Spleen (tissue), 11 donors: ENCODE results near the gene ZNF518B. TPM values are rescaled to one million over a fixed set of nuclear protein-coding genes. Genes with fewer than 3 reads are reported as not detected.

Experiments used
- DNase-seq: peaks from one replicate; pipeline ENCODE4 v3.0.0-alpha.2; 2020
- H3K27ac ChIP-seq, 8 donors: fragments of 200-600 bp; sonication (generic) in 7 of 8; 1 replicate in 4 of 8; 2 replicates in 4 of 8; pipeline versions ENCODE4 v1.5.0 to v1.8.0; 2016 to 2021; ENCODE audit warnings: inconsistent platforms in 4 of 8, mild to moderate bottlenecking in 4 of 8, moderate library complexity in 1 of 8
- H3K27me3 ChIP-seq, 7 donors: fragments of 200-600 bp; sonication (generic) in 6 of 7; replicated peaks in 1 of 7; 1 replicate in 4 of 7; 2 replicates in 3 of 7; pipeline versions ENCODE4 v1.5.0 to v1.8.0; 2016 to 2021; ENCODE audit warnings: inconsistent platforms in 3 of 7, mild to moderate bottlenecking in 1 of 7
- H3K36me3 ChIP-seq, 6 donors: fragments of 200-600 bp; sonication (generic) in 5 of 6; 1 replicate in 4 of 6; 2 replicates in 2 of 6; pipeline versions ENCODE4 v1.5.0 to v1.8.0; 2016 to 2021; ENCODE audit warnings: inconsistent platforms in 2 of 6
- H3K4me1 ChIP-seq, 6 donors: fragments of 200-600 bp; sonication (generic) in 5 of 6; 1 replicate in 3 of 6; 2 replicates in 3 of 6; pipeline versions ENCODE4 v1.5.0 to v1.8.0; 2016 to 2021; ENCODE audit warnings: inconsistent platforms in 3 of 6
- H3K4me3 ChIP-seq, 8 donors: fragments of 200-600 bp; sonication (generic) in 7 of 8; 1 replicate in 4 of 8; 2 replicates in 4 of 8; pipeline versions ENCODE4 v1.5.0 to v1.8.0; 2016 to 2021; ENCODE audit warnings: inconsistent platforms in 4 of 8, mild to moderate bottlenecking in 4 of 8, moderate library complexity in 2 of 8
- H3K9me3 ChIP-seq, 8 donors: fragments of 200-600 bp; sonication (generic) in 7 of 8; 1 replicate in 4 of 8; 2 replicates in 4 of 8; pipeline versions ENCODE4 v1.5.0 to v1.8.0; 2016 to 2021; ENCODE audit warnings: inconsistent platforms in 4 of 8
- CTCF ChIP-seq, 11 experiments: fragments of 200-600 bp in 7 of 11; fragments of 450-650 bp in 4 of 11; sonication (generic) in 4 of 11; IDR thresholded peaks in 8 of 11; conservative IDR thresholded peaks in 3 of 11; 1 replicate in 7 of 11; 2 replicates in 4 of 11; pipeline versions ENCODE4 v1.4.0 to v1.8.0; 2016 to 2021; ENCODE audit warnings: antibody characterized with exemption in 11 of 11, inconsistent platforms in 4 of 11, mild to moderate bottlenecking in 1 of 11
- POLR2A ChIP-seq, 3 donors: fragments of 450-650 bp; IDR thresholded peaks; one replicate each; pipeline ENCODE4 v1.5.1; 2017; ENCODE audit warnings: antibody characterized with exemption in 3 of 3, mild to moderate bottlenecking in 1 of 3
- POLR2AphosphoS5 ChIP-seq, 3 donors: sonication (generic); formaldehyde crosslinking; IDR thresholded peaks; one replicate each; pipeline ENCODE4 v1.5.1; 2017; ENCODE audit warnings: antibody characterized with exemption in 3 of 3
- WGBS, 5 donors: extraction: QIAGEN DNeasy Blood & Tissue Kit in 3 of 5; methylation state at CpG; one replicate each; pipeline versions ENCODE4 v1.1.5 to v1.1.7; 2013 to 2018; 5-methylcytosine and 5-hydroxymethylcytosine counted together
- intact Hi-C: fragments of 100-400 bp; cut with DNase I; formaldehyde crosslinking; loops from one replicate; pipeline ENCODE4 v1.15.0; 2023; ENCODE audit warnings: low total_unique reads
- polyA plus RNA-seq, 3 donors: library from polyadenylated mRNA; stranded (reverse); fragments of 200-250 nt; gene quantifications; one replicate each; pipeline ENCODE4 v1.2.1, GENCODE V29; 2013
- total RNA-seq, 7 donors: library from RNA; depleted of rRNA in 3 of 7; stranded (reverse); fragments of >200 nt in 3 of 7; fragmentation: NEBNext Ultra II Directional in 4 of 7; extraction: Animal tissue kit (Norgen Biotek cat#: 25700) in 4 of 7; gene quantifications; one replicate each; pipeline versions ENCODE4 v1.1.0 to v1.2.1, GENCODE V29; 2016 to 2021
- donor health status: healthy with polysubstance abuse.
- donor health status: DM: no; HTN: no; CAD: no; lungs with moderate emphysema.
- donor health status: DM: no; HTN: no; CAD: no.
- donor health status: Bipolar disorder and iron deficiency.
- donor health status: healthy.
- donor health status: DM: no; HTN: no; CAD: no.
- donor health status: DM: yes; HTN: yes; CAD: no.

Gene ZNF518B
- total and polyA plus RNA-seq, 10 donors, result 4.9 to 61.9 (median 22.6) TPM

DNA sequence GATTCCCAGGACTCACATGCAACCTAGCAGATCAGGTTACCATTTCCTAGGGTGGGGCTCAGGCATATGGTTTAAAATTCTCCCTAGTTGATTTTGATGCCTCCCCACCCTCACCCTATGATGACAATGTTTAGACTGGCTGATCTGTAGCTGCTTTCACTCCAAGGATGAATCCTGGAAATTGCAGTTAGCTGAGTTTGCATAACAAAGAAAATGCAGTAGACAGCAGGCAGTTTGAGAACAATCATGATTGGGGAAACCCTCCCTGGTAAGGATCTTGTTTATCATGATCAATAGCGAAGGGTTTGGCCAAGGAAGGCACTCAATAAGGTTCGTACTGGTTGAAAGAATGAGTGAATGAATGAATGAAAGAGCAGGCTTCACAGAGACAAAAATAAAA is 2.1 kb downstream of the ZNF518B start:
- Histone ChIP-seq H3K4me1 (peaks cover 0 to 30% (median 19%) of the 10 kb centered on the region in 6 donors), H3K27ac (no peak overlapping the region), H3K36me3 (peaks cover 2 to 52% (median 31%) of the 10 kb centered on the region in 6 donors), H3K4me3 (no peak overlapping the region), H3K9me3 (peaks cover 0 to 27% (median 9%) of the 10 kb centered on the region in 8 donors), H3K27me3 (peaks cover 0 to 20% (median 0%) of the 10 kb centered on the region in 7 donors)
- intact Hi-C loops, result no loop called here
- DNase-seq, result no peak
- TF ChIP-seq POLR2AphosphoS5 (IDR thresholded peaks at IDR 0.05) (no peak), CTCF (IDR thresholded peaks at IDR 0.05 in 8 of 11, conservative IDR thresholded peaks at IDR 0.05 in 3 of 11) (no peak), POLR2A (IDR thresholded peaks at IDR 0.05) (no peak)
- 94 to 98% (median 98%) methylated on average over 2 of the region's 2 CpGs for WGBS, 5 donors

- DNase-seq, result no peak
- intact Hi-C loops, result no loop called here
- Histone ChIP-seq H3K36me3 (peaks cover 3 to 56% (median 35%) of the 10 kb centered on the region in 6 donors), H3K9me3 (peaks cover 0 to 31% (median 13%) of the 10 kb centered on the region in 8 donors), H3K27ac (no peak overlapping the region), H3K4me3 (no peak overlapping the region), H3K4me1 (peaks cover 0 to 30% (median 19%) of the 10 kb centered on the region in 6 donors), H3K27me3 (peaks cover 0 to 15% (median 0%) of the 10 kb centered on the region in 7 donors)
- TF ChIP-seq POLR2A (IDR thresholded peaks at IDR 0.05) (no peak), POLR2AphosphoS5 (IDR thresholded peaks at IDR 0.05) (no peak), CTCF (IDR thresholded peaks at IDR 0.05 in 8 of 11, conservative IDR thresholded peaks at IDR 0.05 in 3 of 11) (no peak)
- 72 to 79% (median 77%) methylated on average over 6 of the region's 6 CpGs for WGBS, 5 donors
These were observed 2.5 kb downstream of the ZNF518B start for GRCh38 chr4:10454726-10455125.

DNA sequence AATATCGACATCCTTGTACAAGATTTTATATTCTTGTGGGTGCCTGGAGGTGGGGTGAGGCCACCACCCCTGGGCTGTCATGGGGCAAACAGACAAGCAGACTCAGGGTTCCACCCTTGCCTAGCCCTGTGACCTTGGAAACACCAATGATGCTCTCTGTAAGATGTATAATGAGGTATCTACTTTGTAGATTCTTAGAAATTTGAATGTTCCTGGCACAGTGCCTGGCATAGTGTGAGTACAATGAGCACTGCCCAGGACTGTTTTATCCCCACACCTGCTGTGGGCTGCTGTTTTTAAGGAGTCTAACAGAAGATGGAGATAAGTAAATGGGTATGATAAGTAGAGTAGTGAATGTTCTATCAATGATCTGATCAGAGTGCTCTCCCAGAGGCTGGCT is 3.1 kb downstream of the ZNF518B start:
- DNase-seq, result no peak
- H3K4me3 ChIP-seq, result no peak overlapping the region
- 88 to 100% (median 96%) methylated on average over 1 of the region's 1 CpG for WGBS, 5 donors
- peaks cover 3 to 62% (median 35%) of the 10 kb centered on the region in 6 donors for H3K36me3 ChIP-seq
- peaks cover 0 to 30% (median 19%) of the 10 kb centered on the region in 6 donors for H3K4me1 ChIP-seq
- H3K27ac ChIP-seq, result no peak overlapping the region
- H3K9me3 ChIP-seq, result peaks cover 0 to 37% (median 19%) of the 10 kb centered on the region in 8 donors
- peaks cover 0 to 13% (median 0%) of the 10 kb centered on the region in 7 donors for H3K27me3 ChIP-seq
- intact Hi-C loops, result no loop called here
- TF ChIP-seq POLR2AphosphoS5 (IDR thresholded peaks at IDR 0.05) (no peak), POLR2A (IDR thresholded peaks at IDR 0.05) (no peak), CTCF (IDR thresholded peaks at IDR 0.05 in 8 of 11, conservative IDR thresholded peaks at IDR 0.05 in 3 of 11) (no peak)

DNA sequence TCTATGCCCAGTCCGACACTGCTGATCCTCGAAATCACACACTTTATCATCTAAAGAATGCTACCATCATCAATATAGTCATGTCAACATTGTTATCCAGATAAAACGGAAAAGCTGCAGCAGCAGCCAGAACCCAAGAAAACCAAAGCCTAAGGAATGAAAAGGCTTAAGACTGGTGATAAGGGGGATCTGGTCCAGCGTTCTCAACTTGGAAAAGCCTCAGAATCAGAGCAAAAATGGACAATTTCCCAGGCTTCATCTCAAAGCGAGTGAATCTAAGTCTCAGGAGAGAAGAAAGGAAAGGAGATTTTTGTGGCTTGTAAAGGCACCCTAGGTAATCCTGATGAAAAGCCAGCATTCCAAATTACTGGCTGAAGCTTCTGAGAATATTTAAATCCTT is 8.2 kb downstream of the ZNF518B start:
- no peaks in the 10 kb centered on the region for H3K4me1 ChIP-seq
- H3K27ac ChIP-seq, result no peak overlapping the region
- no peak overlapping the region for H3K4me3 ChIP-seq
- no peak for DNase-seq
- no peaks in the 10 kb centered on the region for H3K27me3 ChIP-seq
- peaks cover 11 to 99% (median 49%) of the 10 kb centered on the region in 6 donors for H3K36me3 ChIP-seq
- TF ChIP-seq POLR2AphosphoS5 (IDR thresholded peaks at IDR 0.05), result no peak
- TF ChIP-seq POLR2A (IDR thresholded peaks at IDR 0.05), result no peak
- intact Hi-C loops, result no loop called here
- 93 to 97% (median 95%) methylated on average over 5 of the region's 5 CpGs for WGBS, 5 donors
- peaks cover 0 to 89% (median 67%) of the 10 kb centered on the region in 8 donors for H3K9me3 ChIP-seq
